HEK293 (cell line): ENCODE data around the gene ZNF429.

Source experiments
- SP7 ChIP-seq: fragments of 450-650 bp; formaldehyde crosslinking; IDR thresholded peaks from 2 replicates; pipeline ENCODE4 v1.5.1; 2016; ENCODE audit warnings: missing biosample characterization, missing genetic modification characterization
- ZIC2 ChIP-seq: fragments of 450-650 bp; formaldehyde crosslinking; IDR thresholded peaks from 2 replicates; pipeline ENCODE4 v1.5.1; 2016; ENCODE audit warnings: missing biosample characterization, missing genetic modification characterization
- ZNF280D ChIP-seq: fragments of 450-650 bp; formaldehyde crosslinking; IDR thresholded peaks from 2 replicates; pipeline ENCODE4 v1.5.1; 2016; ENCODE audit warnings: missing biosample characterization, missing genetic modification characterization
- ZNF501 ChIP-seq: fragments of 450-650 bp; formaldehyde crosslinking; IDR thresholded peaks from 2 replicates; pipeline ENCODE4 v1.5.1; 2016; ENCODE audit warnings: missing biosample characterization, missing genetic modification characterization
- ZNF670 ChIP-seq: fragments of 450-650 bp; formaldehyde crosslinking; IDR thresholded peaks from 2 replicates; pipeline ENCODE4 v1.5.1; 2016; ENCODE audit warnings: missing biosample characterization, missing genetic modification characterization, low read depth
- ZSCAN5A ChIP-seq: fragments of 450-650 bp; formaldehyde crosslinking; IDR thresholded peaks from 2 replicates; pipeline ENCODE4 v1.5.1; 2016; ENCODE audit warnings: missing biosample characterization, missing genetic modification characterization
- TF ChIP-seq, protein P1 (sequence below): fragments of 450-650 bp; formaldehyde crosslinking; IDR thresholded peaks from 2 replicates; pipeline ENCODE4 v1.5.1; 2016; ENCODE audit warnings: missing biosample characterization, missing genetic modification characterization
- TF ChIP-seq, protein P2 (sequence below): fragments of 450-650 bp; formaldehyde crosslinking; IDR thresholded peaks from 2 replicates; pipeline ENCODE4 v1.5.1; 2016; ENCODE audit warnings: missing biosample characterization, missing genetic modification characterization
- TF ChIP-seq, protein P3 (sequence below): fragments of 450-650 bp; formaldehyde crosslinking; IDR thresholded peaks from 2 replicates; pipeline ENCODE4 v1.5.1; 2017; ENCODE audit warnings: missing biosample characterization, missing genetic modification characterization
- TF ChIP-seq, protein P4 (sequence below): fragments of 450-650 bp; formaldehyde crosslinking; IDR thresholded peaks from 2 replicates; pipeline ENCODE4 v1.5.1; 2016; ENCODE audit warnings: missing biosample characterization, missing genetic modification characterization

DNA sequence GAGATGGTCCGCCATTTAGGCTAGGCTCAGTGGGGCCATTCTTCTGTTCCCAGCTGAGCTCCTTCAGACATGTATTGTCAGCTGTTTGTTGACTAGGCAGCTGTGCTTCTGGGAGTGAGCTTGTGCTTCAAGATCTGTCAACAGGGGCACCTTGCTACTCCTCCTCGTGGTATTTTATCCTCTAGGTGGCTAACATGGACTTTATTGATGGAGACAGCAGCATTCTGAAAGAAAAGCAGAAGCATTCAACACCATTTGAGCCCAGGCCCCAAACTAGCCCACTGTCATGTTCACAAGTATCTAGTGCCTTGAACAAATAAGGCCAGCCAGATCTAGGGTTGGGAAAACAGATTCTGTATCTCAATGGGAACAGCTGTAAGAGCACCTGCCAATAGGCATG is 65.9 kb downstream of the ZNF429 start:
- TF ChIP-seq SP7 (no peak), ZIC2 (tag by site-specific recombination) (no peak), ZSCAN5A (tag by site-specific recombination) (no peak), ZNF280D (tag by site-specific recombination) (no peak), ZNF670 (no peak), ZNF501 (no peak)
- TF ChIP-seq, protein P1, sequence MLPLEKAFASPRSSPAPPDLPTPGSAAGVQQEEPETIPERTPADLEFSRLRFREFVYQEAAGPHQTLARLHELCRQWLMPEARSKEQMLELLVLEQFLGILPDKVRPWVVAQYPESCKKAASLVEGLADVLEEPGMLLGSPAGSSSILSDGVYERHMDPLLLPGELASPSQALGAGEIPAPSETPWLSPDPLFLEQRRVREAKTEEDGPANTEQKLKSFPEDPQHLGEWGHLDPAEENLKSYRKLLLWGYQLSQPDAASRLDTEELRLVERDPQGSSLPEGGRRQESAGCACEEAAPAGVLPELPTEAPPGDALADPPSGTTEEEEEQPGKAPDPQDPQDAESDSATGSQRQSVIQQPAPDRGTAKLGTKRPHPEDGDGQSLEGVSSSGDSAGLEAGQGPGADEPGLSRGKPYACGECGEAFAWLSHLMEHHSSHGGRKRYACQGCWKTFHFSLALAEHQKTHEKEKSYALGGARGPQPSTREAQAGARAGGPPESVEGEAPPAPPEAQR (tag by site-specific recombination), result no peak
- TF ChIP-seq, protein P2, sequence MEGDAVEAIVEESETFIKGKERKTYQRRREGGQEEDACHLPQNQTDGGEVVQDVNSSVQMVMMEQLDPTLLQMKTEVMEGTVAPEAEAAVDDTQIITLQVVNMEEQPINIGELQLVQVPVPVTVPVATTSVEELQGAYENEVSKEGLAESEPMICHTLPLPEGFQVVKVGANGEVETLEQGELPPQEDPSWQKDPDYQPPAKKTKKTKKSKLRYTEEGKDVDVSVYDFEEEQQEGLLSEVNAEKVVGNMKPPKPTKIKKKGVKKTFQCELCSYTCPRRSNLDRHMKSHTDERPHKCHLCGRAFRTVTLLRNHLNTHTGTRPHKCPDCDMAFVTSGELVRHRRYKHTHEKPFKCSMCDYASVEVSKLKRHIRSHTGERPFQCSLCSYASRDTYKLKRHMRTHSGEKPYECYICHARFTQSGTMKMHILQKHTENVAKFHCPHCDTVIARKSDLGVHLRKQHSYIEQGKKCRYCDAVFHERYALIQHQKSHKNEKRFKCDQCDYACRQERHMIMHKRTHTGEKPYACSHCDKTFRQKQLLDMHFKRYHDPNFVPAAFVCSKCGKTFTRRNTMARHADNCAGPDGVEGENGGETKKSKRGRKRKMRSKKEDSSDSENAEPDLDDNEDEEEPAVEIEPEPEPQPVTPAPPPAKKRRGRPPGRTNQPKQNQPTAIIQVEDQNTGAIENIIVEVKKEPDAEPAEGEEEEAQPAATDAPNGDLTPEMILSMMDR, result no peak
- TF ChIP-seq, protein P3, sequence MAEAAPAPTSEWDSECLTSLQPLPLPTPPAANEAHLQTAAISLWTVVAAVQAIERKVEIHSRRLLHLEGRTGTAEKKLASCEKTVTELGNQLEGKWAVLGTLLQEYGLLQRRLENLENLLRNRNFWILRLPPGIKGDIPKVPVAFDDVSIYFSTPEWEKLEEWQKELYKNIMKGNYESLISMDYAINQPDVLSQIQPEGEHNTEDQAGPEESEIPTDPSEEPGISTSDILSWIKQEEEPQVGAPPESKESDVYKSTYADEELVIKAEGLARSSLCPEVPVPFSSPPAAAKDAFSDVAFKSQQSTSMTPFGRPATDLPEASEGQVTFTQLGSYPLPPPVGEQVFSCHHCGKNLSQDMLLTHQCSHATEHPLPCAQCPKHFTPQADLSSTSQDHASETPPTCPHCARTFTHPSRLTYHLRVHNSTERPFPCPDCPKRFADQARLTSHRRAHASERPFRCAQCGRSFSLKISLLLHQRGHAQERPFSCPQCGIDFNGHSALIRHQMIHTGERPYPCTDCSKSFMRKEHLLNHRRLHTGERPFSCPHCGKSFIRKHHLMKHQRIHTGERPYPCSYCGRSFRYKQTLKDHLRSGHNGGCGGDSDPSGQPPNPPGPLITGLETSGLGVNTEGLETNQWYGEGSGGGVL (tag by site-specific recombination), result no peak
- TF ChIP-seq, protein P4, sequence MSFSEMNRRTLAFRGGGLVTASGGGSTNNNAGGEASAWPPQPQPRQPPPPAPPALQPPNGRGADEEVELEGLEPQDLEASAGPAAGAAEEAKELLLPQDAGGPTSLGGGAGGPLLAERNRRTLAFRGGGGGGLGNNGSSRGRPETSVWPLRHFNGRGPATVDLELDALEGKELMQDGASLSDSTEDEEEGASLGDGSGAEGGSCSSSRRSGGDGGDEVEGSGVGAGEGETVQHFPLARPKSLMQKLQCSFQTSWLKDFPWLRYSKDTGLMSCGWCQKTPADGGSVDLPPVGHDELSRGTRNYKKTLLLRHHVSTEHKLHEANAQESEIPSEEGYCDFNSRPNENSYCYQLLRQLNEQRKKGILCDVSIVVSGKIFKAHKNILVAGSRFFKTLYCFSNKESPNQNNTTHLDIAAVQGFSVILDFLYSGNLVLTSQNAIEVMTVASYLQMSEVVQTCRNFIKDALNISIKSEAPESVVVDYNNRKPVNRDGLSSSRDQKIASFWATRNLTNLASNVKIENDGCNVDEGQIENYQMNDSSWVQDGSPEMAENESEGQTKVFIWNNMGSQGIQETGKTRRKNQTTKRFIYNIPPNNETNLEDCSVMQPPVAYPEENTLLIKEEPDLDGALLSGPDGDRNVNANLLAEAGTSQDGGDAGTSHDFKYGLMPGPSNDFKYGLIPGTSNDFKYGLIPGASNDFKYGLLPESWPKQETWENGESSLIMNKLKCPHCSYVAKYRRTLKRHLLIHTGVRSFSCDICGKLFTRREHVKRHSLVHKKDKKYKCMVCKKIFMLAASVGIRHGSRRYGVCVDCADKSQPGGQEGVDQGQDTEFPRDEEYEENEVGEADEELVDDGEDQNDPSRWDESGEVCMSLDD (tag by site-specific recombination), result no peak
